ENCODE results near the gene DENND10. TPM values are rescaled to one million over a fixed set of nuclear protein-coding genes. Genes with fewer than 3 reads are reported as not detected.

DENND10 gene, protein sequence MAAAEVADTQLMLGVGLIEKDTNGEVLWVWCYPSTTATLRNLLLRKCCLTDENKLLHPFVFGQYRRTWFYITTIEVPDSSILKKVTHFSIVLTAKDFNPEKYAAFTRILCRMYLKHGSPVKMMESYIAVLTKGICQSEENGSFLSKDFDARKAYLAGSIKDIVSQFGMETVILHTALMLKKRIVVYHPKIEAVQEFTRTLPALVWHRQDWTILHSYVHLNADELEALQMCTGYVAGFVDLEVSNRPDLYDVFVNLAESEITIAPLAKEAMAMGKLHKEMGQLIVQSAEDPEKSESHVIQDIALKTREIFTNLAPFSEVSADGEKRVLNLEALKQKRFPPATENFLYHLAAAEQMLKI
- 10 to 100 TPM; 25.8 to 46.2 (median 40.5) TPM for total RNA-seq

DNA sequence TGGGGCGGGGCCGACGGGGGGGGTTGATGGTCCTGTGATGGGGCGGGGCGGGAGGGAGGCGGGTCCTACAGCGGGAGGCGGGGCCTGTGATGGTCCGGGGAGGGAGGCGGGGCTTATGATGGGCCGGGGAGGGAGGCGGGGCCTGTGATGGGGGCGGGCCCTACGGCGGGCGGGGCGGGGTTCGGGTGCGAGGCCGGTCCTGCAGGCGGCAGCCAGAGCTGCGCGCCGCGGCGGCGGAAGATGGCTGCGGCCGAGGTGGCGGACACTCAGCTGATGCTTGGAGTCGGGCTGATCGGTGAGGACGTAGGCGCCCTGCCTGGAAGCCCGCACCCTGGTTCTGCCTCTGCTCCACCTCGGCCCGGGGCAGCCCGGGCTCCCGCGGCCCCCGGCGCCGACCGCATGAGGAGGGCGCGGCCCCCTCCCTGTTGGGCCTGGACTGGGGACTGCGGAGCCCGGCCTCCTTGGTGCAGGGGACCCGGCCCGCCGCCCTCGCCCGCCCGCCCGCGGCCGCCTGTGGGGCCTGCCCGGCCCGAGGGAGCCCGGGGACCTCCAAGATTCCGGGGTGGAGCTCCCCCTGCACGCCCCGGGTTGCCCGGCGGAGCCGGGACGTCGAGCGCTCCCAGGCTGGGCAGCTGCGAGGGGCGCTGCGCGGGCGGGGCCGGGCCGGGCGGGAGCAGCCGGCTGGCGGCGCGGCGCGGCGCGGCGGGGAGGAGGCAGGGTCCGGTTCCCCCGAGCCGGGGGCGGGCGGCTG lies at the start of gene DENND10:
TSS of gene DENND10 (plus strand) at position 211 of the 751 bp plus-strand sequence. CDS start at position 241, 30 bp downstream.
- TF ChIP-seq, protein P1, sequence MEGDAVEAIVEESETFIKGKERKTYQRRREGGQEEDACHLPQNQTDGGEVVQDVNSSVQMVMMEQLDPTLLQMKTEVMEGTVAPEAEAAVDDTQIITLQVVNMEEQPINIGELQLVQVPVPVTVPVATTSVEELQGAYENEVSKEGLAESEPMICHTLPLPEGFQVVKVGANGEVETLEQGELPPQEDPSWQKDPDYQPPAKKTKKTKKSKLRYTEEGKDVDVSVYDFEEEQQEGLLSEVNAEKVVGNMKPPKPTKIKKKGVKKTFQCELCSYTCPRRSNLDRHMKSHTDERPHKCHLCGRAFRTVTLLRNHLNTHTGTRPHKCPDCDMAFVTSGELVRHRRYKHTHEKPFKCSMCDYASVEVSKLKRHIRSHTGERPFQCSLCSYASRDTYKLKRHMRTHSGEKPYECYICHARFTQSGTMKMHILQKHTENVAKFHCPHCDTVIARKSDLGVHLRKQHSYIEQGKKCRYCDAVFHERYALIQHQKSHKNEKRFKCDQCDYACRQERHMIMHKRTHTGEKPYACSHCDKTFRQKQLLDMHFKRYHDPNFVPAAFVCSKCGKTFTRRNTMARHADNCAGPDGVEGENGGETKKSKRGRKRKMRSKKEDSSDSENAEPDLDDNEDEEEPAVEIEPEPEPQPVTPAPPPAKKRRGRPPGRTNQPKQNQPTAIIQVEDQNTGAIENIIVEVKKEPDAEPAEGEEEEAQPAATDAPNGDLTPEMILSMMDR (IDR thresholded peaks at IDR 0.05): no peak
- TF ChIP-seq POLR2A (IDR thresholded peaks at IDR 0.05): peak in 1 of 2 donors; percentile 51
- intact Hi-C loops (cut with DNase I; ENCODE audit: low total_unique reads): no loop called here
- 0% methylated on average over 2 to 18 of the region's 91 CpGs for WGBS, 2 donors
- DNase-seq (ENCODE audit: low spot score in 2 of 2): peak; percentile 74 to 95
- H3K4me3 ChIP-seq (ENCODE audit: low read depth, poor library complexity, severe bottlenecking): peak within 1 kb of the TSS; percentile 67

DNA sequence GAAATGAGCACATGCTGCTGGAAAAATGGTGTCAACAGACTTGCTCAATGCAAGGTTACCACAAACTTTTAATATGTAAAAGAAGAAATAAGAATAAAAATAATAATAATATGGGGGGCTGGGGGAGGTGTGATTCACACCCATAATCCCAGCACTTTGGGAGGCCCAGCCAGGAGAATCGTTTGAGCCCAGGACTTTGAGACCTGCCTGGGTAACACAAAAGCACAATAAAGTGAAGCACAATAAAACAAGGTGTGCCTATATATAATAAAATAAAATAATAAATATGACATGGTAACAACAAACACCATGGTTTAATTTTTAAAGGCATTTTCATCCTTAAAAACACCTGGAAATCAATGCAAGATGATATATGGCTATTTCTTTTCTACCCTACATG lies 48.4 kb upstream of the DENND10 start:
- DNase-seq (ENCODE audit: low spot score in 2 of 2): no peak
- WGBS, 2 donors: 84 to 93% methylated on average over 1 of the region's 1 CpG
- no peak overlapping the region for H3K4me3 ChIP-seq (ENCODE audit: low read depth, poor library complexity, severe bottlenecking)
- intact Hi-C loops (cut with DNase I; ENCODE audit: low total_unique reads): no loop called here
- TF ChIP-seq, protein P1 (IDR thresholded peaks at IDR 0.05): no peak
- TF ChIP-seq POLR2A (IDR thresholded peaks at IDR 0.05): no peak

DNA sequence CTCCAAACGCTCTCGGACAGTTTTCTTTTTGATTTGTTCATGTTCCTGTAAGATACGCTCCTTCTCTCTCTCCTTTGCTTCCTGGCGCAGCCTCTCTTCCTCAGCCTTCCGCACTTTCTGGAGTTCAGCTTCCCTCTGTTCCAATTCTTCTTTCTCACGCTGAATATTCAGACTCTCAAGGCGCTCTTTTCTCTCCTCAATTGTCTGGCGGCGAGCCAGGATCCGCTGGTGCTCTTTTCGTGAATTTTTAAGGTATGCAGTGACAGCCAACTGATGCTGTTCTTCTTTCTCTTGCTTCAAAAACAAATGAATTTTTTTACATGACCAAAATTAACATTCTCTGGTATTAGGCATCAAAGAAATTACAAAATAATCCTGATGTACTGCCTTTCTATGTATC lies 45.9 kb upstream of the DENND10 start:
- no peak for TF ChIP-seq POLR2A (IDR thresholded peaks at IDR 0.05)
- TF ChIP-seq, protein P1 (IDR thresholded peaks at IDR 0.05): no peak
- no peak for DNase-seq (ENCODE audit: low spot score in 2 of 2)
- 87 to 91% methylated on average over 11 of the region's 11 CpGs for WGBS, 2 donors
- intact Hi-C loops (cut with DNase I; ENCODE audit: low total_unique reads): no loop called here
- H3K4me3 ChIP-seq (ENCODE audit: low read depth, poor library complexity, severe bottlenecking): no peak overlapping the region

DNA sequence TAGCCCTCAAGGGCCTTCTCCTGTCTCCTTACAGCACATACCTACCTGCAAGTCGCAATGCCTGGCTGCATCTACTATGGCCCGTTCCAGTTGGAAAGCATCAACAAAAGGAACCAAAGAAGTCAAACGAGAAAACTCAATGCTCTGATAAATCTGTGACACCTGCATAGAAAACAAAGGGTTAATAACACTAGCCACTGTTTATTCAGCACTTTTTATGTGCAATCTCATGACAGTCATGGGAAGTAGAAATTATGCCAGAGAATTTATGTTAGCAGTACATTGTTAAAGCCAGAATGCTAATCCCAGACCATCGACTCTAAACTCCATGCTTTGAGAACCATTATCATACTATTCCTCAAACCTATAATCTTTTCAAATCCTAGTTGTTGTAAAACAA lies 44.4 kb upstream of the DENND10 start:
- WGBS, 2 donors: 75 to 83% methylated on average over 4 of the region's 4 CpGs
- no peak overlapping the region for H3K4me3 ChIP-seq (ENCODE audit: low read depth, poor library complexity, severe bottlenecking)
- intact Hi-C loops (cut with DNase I; ENCODE audit: low total_unique reads): no loop called here
- TF ChIP-seq POLR2A (IDR thresholded peaks at IDR 0.05): no peak
- TF ChIP-seq, protein P1 (IDR thresholded peaks at IDR 0.05): no peak
- no peak for DNase-seq (ENCODE audit: low spot score in 2 of 2)

DNA sequence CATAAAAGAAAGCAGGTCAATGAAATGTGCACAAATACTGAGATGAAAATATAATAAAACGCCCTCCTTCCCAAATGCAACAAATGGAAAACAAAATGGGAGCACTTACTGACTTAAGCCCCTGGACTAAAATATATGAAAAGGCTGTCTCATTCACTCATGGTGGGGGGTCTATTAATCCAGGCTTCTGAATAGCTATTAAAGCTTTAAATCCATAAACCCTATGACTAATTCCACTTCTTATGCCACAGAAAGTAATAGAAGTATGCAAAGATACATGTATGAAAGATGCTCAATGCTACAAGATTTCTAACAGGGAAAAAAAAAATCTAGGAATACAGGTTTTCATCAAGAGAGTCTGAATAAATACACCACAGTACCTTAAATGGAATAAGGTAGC lies 43.8 kb upstream of the DENND10 start:
- DNase-seq (ENCODE audit: low spot score in 2 of 2): no peak
- TF ChIP-seq, protein P1 (IDR thresholded peaks at IDR 0.05): no peak
- TF ChIP-seq POLR2A (IDR thresholded peaks at IDR 0.05): no peak
- 86 to 95% methylated on average over 1 of the region's 1 CpG for WGBS, 2 donors
- H3K4me3 ChIP-seq (ENCODE audit: low read depth, poor library complexity, severe bottlenecking): no peak overlapping the region
- intact Hi-C loops (cut with DNase I; ENCODE audit: low total_unique reads): no loop called here

Measured in lower leg skin (tissue), 4 donors.